IMR-90 (cell line): ENCODE results near the gene JMJD8.

Experiments
- CEBPB ChIP-seq: IDR thresholded peaks from 2 replicates; pipeline ENCODE4 v1.6.1; 2012; ENCODE audit warnings: low read depth, low read length, improper control_type of control experiment
- CHD1 ChIP-seq: IDR thresholded peaks from 2 replicates; pipeline ENCODE4 v1.6.1; 2012; ENCODE audit warnings: low read depth, low read length, improper control_type of control experiment
- FOS ChIP-seq: fragments of 150-350 bp; IDR thresholded peaks from 2 replicates; pipeline ENCODE4 v1.6.1; 2016; ENCODE audit warnings: low read depth, low read length
- MAFK ChIP-seq: IDR thresholded peaks from 2 replicates; pipeline ENCODE4 v1.6.1; 2012; ENCODE audit warnings: low read depth, low read length, improper control_type of control experiment
- MAZ ChIP-seq: IDR thresholded peaks from 2 replicates; pipeline ENCODE4 v1.6.1; 2012; ENCODE audit warnings: low read depth, mild to moderate bottlenecking, low read length, improper control_type of control experiment, moderate library complexity, borderline replicate concordance
- MXI1 ChIP-seq: IDR thresholded peaks from 2 replicates; pipeline ENCODE4 v1.6.1; 2012; ENCODE audit warnings: low read depth, mild to moderate bottlenecking, low read length, moderate library complexity, borderline replicate concordance
- NFE2L2 ChIP-seq: fragments of 150-350 bp; IDR thresholded peaks from 2 replicates; pipeline ENCODE4 v1.6.1; 2016; ENCODE audit warnings: low read depth, mild to moderate bottlenecking, low read length
- POLR2A ChIP-seq: IDR thresholded peaks from 2 replicates; pipeline ENCODE4 v1.6.1; 2012; ENCODE audit warnings: mild to moderate bottlenecking, low read depth, low read length
- RAD21 ChIP-seq: IDR thresholded peaks from 2 replicates; pipeline ENCODE4 v1.6.1; 2012; ENCODE audit warnings: low read length, improper control_type of control experiment
- RCOR1 ChIP-seq: IDR thresholded peaks from 2 replicates; pipeline ENCODE4 v1.6.1; 2012; ENCODE audit warnings: mild to moderate bottlenecking, low read length, improper control_type of control experiment; ENCODE audit not compliant: insufficient replicate concordance
- RFX5 ChIP-seq: IDR thresholded peaks from 2 replicates; pipeline ENCODE4 v1.8.0; 2012; ENCODE audit warnings: low read depth, mild to moderate bottlenecking, low read length, moderate library complexity
- SMC3 ChIP-seq: fragments of 150-350 bp; IDR thresholded peaks from 2 replicates; pipeline ENCODE4 v1.6.1; 2016; ENCODE audit warnings: low read depth, mild to moderate bottlenecking, antibody characterized with exemption, low read length, moderate library complexity
- TF ChIP-seq, protein P1 (sequence below): conservative IDR thresholded peaks from 2 replicates; pipeline ENCODE4 v1.5.1; 2012; ENCODE audit warnings: mild to moderate bottlenecking, low read depth, low read length, improper control_type of control experiment
- TF ChIP-seq, protein P2 (sequence below): fragments of 150-350 bp; IDR thresholded peaks from 2 replicates; pipeline ENCODE4 v1.6.1; 2017; ENCODE audit warnings: mild to moderate bottlenecking, antibody characterized with exemption, low read length, low read depth

DNA sequence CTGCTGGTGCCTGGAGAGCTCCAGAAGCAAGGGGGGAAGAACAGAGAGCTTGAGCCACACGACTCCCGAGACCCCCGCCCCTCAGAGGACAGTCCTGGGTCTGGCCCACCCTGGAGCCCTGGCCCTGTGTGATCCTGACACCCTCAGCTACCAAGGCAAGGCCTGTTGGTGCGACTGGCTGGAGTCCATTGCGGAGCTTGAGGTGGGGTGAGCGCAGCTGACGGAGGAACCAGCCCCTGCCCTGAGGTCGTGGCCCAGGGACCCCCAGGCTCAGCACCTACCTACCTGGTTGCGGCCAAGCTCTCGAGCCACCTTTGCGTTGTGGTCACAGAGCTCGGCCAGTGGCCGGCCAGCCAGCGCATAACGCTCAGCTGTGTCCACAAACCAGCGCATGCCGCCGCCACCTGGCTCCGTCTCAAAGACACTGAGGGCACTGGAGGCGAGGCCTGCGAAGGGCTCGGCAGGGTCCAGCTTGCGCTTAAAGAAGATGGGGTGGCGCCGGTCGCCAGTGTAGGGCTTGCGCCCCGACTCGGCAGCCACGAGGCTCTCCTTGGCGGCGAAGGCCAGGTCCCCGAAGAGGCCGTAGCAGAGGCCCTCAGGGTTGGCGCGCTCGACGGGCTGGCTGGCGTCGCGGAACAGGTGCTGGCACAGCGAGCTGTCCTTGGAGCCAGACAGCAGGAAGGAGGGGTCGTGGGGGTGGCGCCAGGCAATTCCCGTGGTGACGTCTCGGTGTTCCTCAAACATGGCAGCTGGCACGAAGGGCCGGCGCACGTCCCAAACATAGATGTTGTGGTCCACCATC, 2.5 kb upstream of the JMJD8 start:
- TF ChIP-seq MXI1 (no peak), CEBPB (no peak), MAZ (no peak), POLR2A (no peak), NFE2L2 (no peak), FOS (no peak), RAD21 (no peak), SMC3 (no peak), RFX5 (no peak), CHD1 (no peak), MAFK (no peak), RCOR1 (no peak)
- TF ChIP-seq, protein P1, sequence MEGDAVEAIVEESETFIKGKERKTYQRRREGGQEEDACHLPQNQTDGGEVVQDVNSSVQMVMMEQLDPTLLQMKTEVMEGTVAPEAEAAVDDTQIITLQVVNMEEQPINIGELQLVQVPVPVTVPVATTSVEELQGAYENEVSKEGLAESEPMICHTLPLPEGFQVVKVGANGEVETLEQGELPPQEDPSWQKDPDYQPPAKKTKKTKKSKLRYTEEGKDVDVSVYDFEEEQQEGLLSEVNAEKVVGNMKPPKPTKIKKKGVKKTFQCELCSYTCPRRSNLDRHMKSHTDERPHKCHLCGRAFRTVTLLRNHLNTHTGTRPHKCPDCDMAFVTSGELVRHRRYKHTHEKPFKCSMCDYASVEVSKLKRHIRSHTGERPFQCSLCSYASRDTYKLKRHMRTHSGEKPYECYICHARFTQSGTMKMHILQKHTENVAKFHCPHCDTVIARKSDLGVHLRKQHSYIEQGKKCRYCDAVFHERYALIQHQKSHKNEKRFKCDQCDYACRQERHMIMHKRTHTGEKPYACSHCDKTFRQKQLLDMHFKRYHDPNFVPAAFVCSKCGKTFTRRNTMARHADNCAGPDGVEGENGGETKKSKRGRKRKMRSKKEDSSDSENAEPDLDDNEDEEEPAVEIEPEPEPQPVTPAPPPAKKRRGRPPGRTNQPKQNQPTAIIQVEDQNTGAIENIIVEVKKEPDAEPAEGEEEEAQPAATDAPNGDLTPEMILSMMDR: no peak
- TF ChIP-seq, protein P2, sequence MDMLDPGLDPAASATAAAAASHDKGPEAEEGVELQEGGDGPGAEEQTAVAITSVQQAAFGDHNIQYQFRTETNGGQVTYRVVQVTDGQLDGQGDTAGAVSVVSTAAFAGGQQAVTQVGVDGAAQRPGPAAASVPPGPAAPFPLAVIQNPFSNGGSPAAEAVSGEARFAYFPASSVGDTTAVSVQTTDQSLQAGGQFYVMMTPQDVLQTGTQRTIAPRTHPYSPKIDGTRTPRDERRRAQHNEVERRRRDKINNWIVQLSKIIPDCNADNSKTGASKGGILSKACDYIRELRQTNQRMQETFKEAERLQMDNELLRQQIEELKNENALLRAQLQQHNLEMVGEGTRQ: no peak
